Neural progenitor cell (in vitro differentiated cells): ENCODE data around the gene ZNF213.
A peak's percentile ranks its signal among the peaks of the same experiment; 100 is the strongest.

Source experiments
- CTCF ChIP-seq: fragments of 200-600 bp; sonication (generic); IDR thresholded peaks from 2 replicates; pipeline ENCODE4 v1.5.1; 2017; ENCODE audit warnings: antibody characterized with exemption, mild to moderate bottlenecking
- EZH2 ChIP-seq: fragments of 200-600 bp; sonication (generic); IDR thresholded peaks from 2 replicates; pipeline ENCODE4 v1.6.1; 2017; ENCODE audit warnings: antibody characterized with exemption, mild to moderate bottlenecking, moderate library complexity
- EZH2phosphoT487 ChIP-seq: fragments of 200-600 bp; sonication (generic); IDR thresholded peaks from 2 replicates; pipeline ENCODE4 v1.6.1; 2017; ENCODE audit warnings: antibody characterized with exemption

- TF ChIP-seq CTCF = peak; percentile 88
- TF ChIP-seq EZH2 = no peak
- no peak for TF ChIP-seq EZH2phosphoT487
Measured at GRCh38 chr16:3129137-3130131, 5.4 kb upstream of the ZNF213 start.
